ENCODE results near the gene SULT2B1.

The SULT2B1 gene

GRCh38 chr19:48644839-48645619 lies 93.1 kb downstream of the SULT2B1 start:
- TF ChIP-seq CTCF (IDR thresholded peaks at IDR 0.05; ENCODE audit: low read depth, low read length), result no peak
- peak; percentile 78 to 86 for DNase-seq (ENCODE audit: low read depth in 2 of 2)
- peak overlapping the region in 1 of 2 donors; percentile 50 for H3K4me3 ChIP-seq (replicated peaks in 1 of 2; ENCODE audit: low read depth in 2 of 2, low read length in 2 of 2)

- no peak for TF ChIP-seq CTCF (IDR thresholded peaks at IDR 0.05; ENCODE audit: low read depth, low read length)
- peak overlapping the region; percentile 48 to 50 for H3K4me3 ChIP-seq (replicated peaks in 1 of 2; ENCODE audit: low read depth in 2 of 2, low read length in 2 of 2)
- no peak for DNase-seq (ENCODE audit: low read depth in 2 of 2)
Measured at GRCh38 chr19:48645620-48646000, 93.6 kb downstream of the SULT2B1 start.

GRCh38 chr19:48646001-48646721 lies 94.2 kb downstream of the SULT2B1 start, which contains the start of gene CA11:
TSS of gene CA11 (minus strand) at chr19:48646187. CDS start at chr19:48645632, 555 bp downstream.
- peak; percentile 77 to 89 for DNase-seq (ENCODE audit: low read depth in 2 of 2)
- peak; percentile 91 for TF ChIP-seq CTCF (IDR thresholded peaks at IDR 0.05; ENCODE audit: low read depth, low read length)
- peak within 1 kb of the TSS; percentile 48 to 50 for H3K4me3 ChIP-seq (replicated peaks in 1 of 2; ENCODE audit: low read depth in 2 of 2, low read length in 2 of 2)

GRCh38 chr19:48646722-48647216 lies 94.8 kb downstream of the SULT2B1 start:
- peak overlapping the region; percentile 48 to 50 for H3K4me3 ChIP-seq (replicated peaks in 1 of 2; ENCODE audit: low read depth in 2 of 2, low read length in 2 of 2)
- TF ChIP-seq CTCF (IDR thresholded peaks at IDR 0.05; ENCODE audit: low read depth, low read length), result no peak
- no peak for DNase-seq (ENCODE audit: low read depth in 2 of 2)

- no peak overlapping the region for H3K4me3 ChIP-seq (replicated peaks in 1 of 2; ENCODE audit: low read depth in 2 of 2, low read length in 2 of 2)
- no peak for DNase-seq (ENCODE audit: low read depth in 2 of 2)
- TF ChIP-seq CTCF (IDR thresholded peaks at IDR 0.05; ENCODE audit: low read depth, low read length), result no peak
Measured at GRCh38 chr19:48648134-48648533, 96.2 kb downstream of the SULT2B1 start.
